ENCODE measurements around the gene SEC11A.
A peak's percentile ranks its signal among the peaks of the same experiment; 100 is the strongest.

SEC11A gene

GRCh38 chr15:84714821-84715220 is 1.1 kb downstream of the SEC11A start:
- peak overlapping the region; percentile 95 for H3K4me3 ChIP-seq (ENCODE audit: low read length)
- peaks cover 22% of the 10 kb centered on the region for H3K4me1 ChIP-seq (ENCODE audit: control insufficient read depth, low read length)
- H3K27ac ChIP-seq (ENCODE audit: low read depth, low read length), result no peak overlapping the region
- H3K36me3 ChIP-seq (ENCODE audit: control insufficient read depth, low read length), result peaks cover 16% of the 10 kb centered on the region
- H3K9me3 ChIP-seq (ENCODE audit: control insufficient read depth, insufficient read depth, low read length), result no peaks in the 10 kb centered on the region
- H4K20me1 ChIP-seq (ENCODE audit: control insufficient read depth, insufficient read depth, low read depth, low read length), result peaks cover 7% of the 10 kb centered on the region; the same call in 1 of the 2 replicates
- H3K4me2 ChIP-seq (ENCODE audit: low read length), result peak overlapping the region; percentile 74
- H3K79me2 ChIP-seq (ENCODE audit: control insufficient read depth, low read length), result peaks cover 57% of the 10 kb centered on the region
- TF ChIP-seq EZH2phosphoT487 (IDR thresholded peaks at IDR 0.05; ENCODE audit: borderline replicate concordance, low read length) (no peak), CTCF (IDR thresholded peaks at IDR 0.05; ENCODE audit: low read depth, low read length, poor library complexity, severe bottlenecking) (no peak)
- no peaks in the 10 kb centered on the region for H3K9me2 ChIP-seq (replicated peaks; ENCODE audit: control insufficient read depth, low read length)
- peaks cover 4% of the 10 kb centered on the region; the same call in 1 of the 2 replicates for H3F3A ChIP-seq (ENCODE audit: control insufficient read depth, insufficient read depth)
- no peaks in the 10 kb centered on the region for H3K27me3 ChIP-seq (ENCODE audit: control insufficient read depth, low read length)

- Histone ChIP-seq H3K4me2 (ENCODE audit: low read length) (peak overlapping the region; percentile 74), H3K27ac (ENCODE audit: low read depth, low read length) (no peak overlapping the region), H3K4me1 (ENCODE audit: control insufficient read depth, low read length) (peaks cover 22% of the 10 kb centered on the region), H3K27me3 (ENCODE audit: control insufficient read depth, low read length) (no peaks in the 10 kb centered on the region), H3K9me3 (ENCODE audit: control insufficient read depth, insufficient read depth, low read length) (no peaks in the 10 kb centered on the region), H3K4me3 (ENCODE audit: low read length) (peak overlapping the region; percentile 95), H3F3A (ENCODE audit: control insufficient read depth, insufficient read depth) (peaks cover 4% of the 10 kb centered on the region; the same call in 1 of the 2 replicates), H3K36me3 (ENCODE audit: control insufficient read depth, low read length) (peaks cover 19% of the 10 kb centered on the region), H4K20me1 (ENCODE audit: control insufficient read depth, insufficient read depth, low read depth, low read length) (peaks cover 7% of the 10 kb centered on the region; the same call in 1 of the 2 replicates), H3K9me2 (replicated peaks; ENCODE audit: control insufficient read depth, low read length) (no peaks in the 10 kb centered on the region), H3K79me2 (ENCODE audit: control insufficient read depth, low read length) (peaks cover 61% of the 10 kb centered on the region)
- TF ChIP-seq CTCF (IDR thresholded peaks at IDR 0.05; ENCODE audit: low read depth, low read length, poor library complexity, severe bottlenecking), result no peak
- no peak for TF ChIP-seq EZH2phosphoT487 (IDR thresholded peaks at IDR 0.05; ENCODE audit: borderline replicate concordance, low read length)
Observed at GRCh38 chr15:84714372-84714771, 1.6 kb downstream of the SEC11A start.

- Histone ChIP-seq H3K79me2 (ENCODE audit: control insufficient read depth, low read length) (peaks cover 89% of the 10 kb centered on the region), H3K9me2 (replicated peaks; ENCODE audit: control insufficient read depth, low read length) (no peaks in the 10 kb centered on the region), H3F3A (ENCODE audit: control insufficient read depth, insufficient read depth) (no peaks in the 10 kb centered on the region), H3K4me3 (ENCODE audit: low read length) (no peak overlapping the region), H4K20me1 (ENCODE audit: control insufficient read depth, insufficient read depth, low read depth, low read length) (peaks cover under 1% of the 10 kb centered on the region; the same call in 1 of the 2 replicates), H3K4me1 (ENCODE audit: control insufficient read depth, low read length) (no peaks in the 10 kb centered on the region; the same call in 1 of the 2 replicates), H3K36me3 (ENCODE audit: control insufficient read depth, low read length) (peaks cover 8% of the 10 kb centered on the region), H3K27me3 (ENCODE audit: control insufficient read depth, low read length) (no peaks in the 10 kb centered on the region), H3K4me2 (ENCODE audit: low read length) (no peak overlapping the region), H3K27ac (ENCODE audit: low read depth, low read length) (no peak overlapping the region), H3K9me3 (ENCODE audit: control insufficient read depth, insufficient read depth, low read length) (no peaks in the 10 kb centered on the region)
- no peak for TF ChIP-seq EZH2phosphoT487 (IDR thresholded peaks at IDR 0.05; ENCODE audit: borderline replicate concordance, low read length)
- no peak for TF ChIP-seq CTCF (IDR thresholded peaks at IDR 0.05; ENCODE audit: low read depth, low read length, poor library complexity, severe bottlenecking)
Observed at GRCh38 chr15:84703808-84704207, 12.1 kb downstream of the SEC11A start.

Data from DOHH2 (cell line).